Neural cell (in vitro differentiated cells): ENCODE measurements around the gene SPECC1. TPM values are rescaled to one million over a fixed set of nuclear protein-coding genes. Genes with fewer than 3 reads are reported as not detected.
"Not testable (repeated sequence)": the region's sequence is repeated elsewhere in the genome, so short reads cannot be mapped to it uniquely, and the experiment has no call there.

Experiments used
- H2AFZ ChIP-seq: fragments of 200-600, 300-800 bp; sonication (generic), shearing (Covaris generic); 2 replicates; pipeline ENCODE4 v1.6.0; 2014; ENCODE audit warnings: low read depth, mild to moderate bottlenecking, antibody characterized with exemption, low read length, moderate library complexity
- H3F3A ChIP-seq: fragments of 200-600 bp; shearing (Covaris generic); 2 replicates; pipeline ENCODE4 v1.6.1; 2016; ENCODE audit warnings: mild to moderate bottlenecking, moderate library complexity, mixed read lengths, antibody characterized with exemption, low read length; ENCODE audit not compliant: insufficient read depth, poor library complexity, severe bottlenecking
- H3K27ac ChIP-seq: fragments of 200-600, 300-800 bp; sonication (generic), shearing (Covaris generic); 2 replicates; pipeline ENCODE4 v1.5.1; 2014; ENCODE audit warnings: mild to moderate bottlenecking, low read length, moderate library complexity
- H3K27me3 ChIP-seq: fragments of 300-800, 200-600 bp; sonication (generic), shearing (Covaris generic); 2 replicates; pipeline ENCODE4 v1.6.0; 2014; ENCODE audit warnings: mild to moderate bottlenecking, low read depth, low read length, moderate library complexity; ENCODE audit not compliant: insufficient read depth
- H3K36me3 ChIP-seq: fragments of 300-800, 200-600 bp; sonication (generic), shearing (Covaris generic); 2 replicates; pipeline ENCODE4 v1.5.1; 2014; ENCODE audit warnings: mild to moderate bottlenecking, antibody characterized with exemption, low read length, moderate library complexity; ENCODE audit not compliant: insufficient read depth
- H3K4me2 ChIP-seq: fragments of 300-800, 200-600 bp; sonication (generic), shearing (Covaris generic); 2 replicates; pipeline ENCODE4 v1.6.0; 2014; ENCODE audit warnings: mild to moderate bottlenecking, low read length
- H3K4me3 ChIP-seq: fragments of 300-800, 200-600 bp; sonication (generic), shearing (Covaris generic); 2 replicates; pipeline ENCODE4 v1.5.1; 2014; ENCODE audit warnings: mild to moderate bottlenecking, low read length, moderate library complexity
- H3K79me2 ChIP-seq: fragments of 200-600 bp; shearing (Covaris generic); replicated peaks from 2 replicates; pipeline ENCODE4 v1.6.0; 2014; ENCODE audit warnings: mild to moderate bottlenecking, low read length, moderate library complexity; ENCODE audit not compliant: insufficient read depth
- H3K9ac ChIP-seq: fragments of 300-800, 200-600 bp; sonication (generic), shearing (Covaris generic); 2 replicates; pipeline ENCODE4 v1.6.1; 2016; ENCODE audit warnings: mild to moderate bottlenecking, low read length, mixed read lengths
- H3K9me2 ChIP-seq: fragments of 200-600 bp; shearing (Covaris generic); 2 replicates; pipeline ENCODE4 v1.6.1; 2016; ENCODE audit warnings: mild to moderate bottlenecking, low read length, mixed read lengths; ENCODE audit not compliant: insufficient read depth
- H3K9me3 ChIP-seq: fragments of 200-600, 300-800 bp; sonication (generic), shearing (Covaris generic); 2 replicates; pipeline ENCODE4 v1.6.1; 2016; ENCODE audit warnings: mild to moderate bottlenecking, mixed run types, low read length, moderate library complexity, mixed read lengths
- H4K20me1 ChIP-seq: fragments of 200-600 bp; shearing (Covaris generic); 2 replicates; pipeline ENCODE4 v1.6.1; 2016; ENCODE audit warnings: mild to moderate bottlenecking, mixed run types; ENCODE audit not compliant: insufficient read depth
- EP300 ChIP-seq: fragments of 450-650 bp; conservative IDR thresholded peaks from 2 replicates; pipeline ENCODE4 v1.6.1; 2014; ENCODE audit warnings: antibody characterized with exemption, mild to moderate bottlenecking, moderate library complexity; ENCODE audit not compliant: poor library complexity, severe bottlenecking
- EZH2 ChIP-seq: fragments of 200-600, 300-800 bp; shearing (Covaris generic), sonication (generic); IDR thresholded peaks from 2 replicates; pipeline ENCODE4 v1.6.1; 2014; ENCODE audit warnings: antibody characterized with exemption, low read length, borderline replicate concordance, mild to moderate bottlenecking; ENCODE audit not compliant: insufficient read depth, poor library complexity, severe bottlenecking
- MXI1 ChIP-seq: fragments of 450-650 bp; conservative IDR thresholded peaks from 2 replicates; pipeline ENCODE4 v1.6.1; 2014; ENCODE audit warnings: antibody characterized with exemption, mild to moderate bottlenecking; ENCODE audit not compliant: poor library complexity, severe bottlenecking
- POLR2AphosphoS5 ChIP-seq: IDR thresholded peaks from 2 replicates; pipeline ENCODE4 v1.6.1; 2012
- RAD21 ChIP-seq: fragments of 450-650 bp; conservative IDR thresholded peaks from 2 replicates; pipeline ENCODE4 v1.6.1; 2014; ENCODE audit warnings: antibody characterized with exemption, mild to moderate bottlenecking, moderate library complexity
- SMC3 ChIP-seq: fragments of 450-650 bp; conservative IDR thresholded peaks from 2 replicates; pipeline ENCODE4 v1.6.1; 2014; ENCODE audit warnings: antibody characterized with exemption, mild to moderate bottlenecking, moderate library complexity; ENCODE audit not compliant: poor library complexity
- TAF1 ChIP-seq: IDR thresholded peaks from 2 replicates; pipeline ENCODE4 v1.6.1; 2012; ENCODE audit warnings: low read depth
- polyA plus RNA-seq: library from polyadenylated mRNA; depleted of rRNA; stranded (reverse); fragments of >200 nt; gene quantifications from 2 replicates; pipeline ENCODE4 v1.2.3, GENCODE V29; 2014
- TF ChIP-seq, protein P1 (sequence below): IDR thresholded peaks from 2 replicates; pipeline ENCODE4 v1.6.1; 2012; ENCODE audit warnings: borderline replicate concordance
- TF ChIP-seq, protein P2 (sequence below): fragments of 450-650 bp; IDR thresholded peaks from 2 replicates; pipeline ENCODE4 v1.5.1; 2014; ENCODE audit warnings: antibody characterized with exemption, mild to moderate bottlenecking, moderate library complexity; ENCODE audit not compliant: poor library complexity, severe bottlenecking

Gene SPECC1
- polyA plus RNA-seq, 1 donor from 2014 or later = 8.6 TPM

DNA sequence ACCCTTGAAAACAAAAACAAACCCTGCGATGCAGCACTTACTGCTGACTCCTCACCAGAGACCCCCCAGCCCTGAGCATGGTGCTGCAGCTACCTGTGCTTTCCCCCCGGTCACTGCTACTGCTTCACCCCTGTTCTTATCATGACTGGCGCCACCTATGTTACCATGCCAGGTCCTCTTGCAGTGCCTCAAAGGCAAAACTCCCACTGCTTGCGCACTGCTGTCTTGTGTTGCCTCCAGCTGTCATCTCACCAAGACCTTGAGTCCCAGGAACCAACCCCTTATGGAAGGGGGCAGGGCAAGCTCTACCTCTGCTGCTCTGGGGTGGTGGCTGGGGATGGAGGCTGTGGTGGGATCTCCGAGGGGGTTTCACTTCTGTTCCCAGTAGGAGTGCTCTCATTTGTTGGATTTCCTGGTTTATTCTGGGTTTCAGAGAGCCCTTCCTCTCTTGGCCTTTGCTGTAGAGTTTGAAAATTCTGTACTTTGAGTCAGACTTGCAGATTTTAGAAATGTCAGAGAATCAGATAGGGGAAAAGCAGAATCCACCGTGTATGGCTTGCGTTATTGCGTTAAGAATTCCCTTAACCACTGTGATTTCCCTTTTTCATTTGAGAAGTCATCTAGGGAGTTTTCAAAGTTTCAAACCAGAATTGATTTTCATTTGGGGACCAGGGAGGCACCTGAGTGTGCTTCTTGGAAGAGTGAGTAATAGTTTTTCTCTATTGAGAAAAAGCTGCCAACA, 96.6 kb downstream of the SPECC1 start (continued):
- TF ChIP-seq EZH2 (no peak), EP300 (no peak), POLR2AphosphoS5 (no peak)

GRCh38 chr17:20106446-20106845, 97.3 kb downstream of the SPECC1 start:
- not testable (repeated sequence) for H4K20me1 ChIP-seq, H3K9me2 ChIP-seq, H3K4me2 ChIP-seq, H3K27me3 ChIP-seq, H3K9me3 ChIP-seq, H2AFZ ChIP-seq, H3K27ac ChIP-seq, H3K4me3 ChIP-seq, H3K36me3 ChIP-seq, H3K79me2 ChIP-seq, H3F3A ChIP-seq, H3K9ac ChIP-seq

GRCh38 chr17:20109076-20109475, 99.9 kb downstream of the SPECC1 start:
- Histone ChIP-seq H3F3A (no peaks in the 10 kb centered on the region), H3K79me2 (no peaks in the 10 kb centered on the region), H2AFZ (no peak overlapping the region), H3K9ac (no peak overlapping the region), H3K9me2 (no peaks in the 10 kb centered on the region), H3K36me3 (no peaks in the 10 kb centered on the region), H3K27me3 (no peaks in the 10 kb centered on the region), H3K27ac (no peak overlapping the region), H3K4me3 (no peak overlapping the region), H3K9me3 (no peaks in the 10 kb centered on the region), H3K4me2 (no peak overlapping the region), H4K20me1 (no peaks in the 10 kb centered on the region)
- TF ChIP-seq, protein P1, sequence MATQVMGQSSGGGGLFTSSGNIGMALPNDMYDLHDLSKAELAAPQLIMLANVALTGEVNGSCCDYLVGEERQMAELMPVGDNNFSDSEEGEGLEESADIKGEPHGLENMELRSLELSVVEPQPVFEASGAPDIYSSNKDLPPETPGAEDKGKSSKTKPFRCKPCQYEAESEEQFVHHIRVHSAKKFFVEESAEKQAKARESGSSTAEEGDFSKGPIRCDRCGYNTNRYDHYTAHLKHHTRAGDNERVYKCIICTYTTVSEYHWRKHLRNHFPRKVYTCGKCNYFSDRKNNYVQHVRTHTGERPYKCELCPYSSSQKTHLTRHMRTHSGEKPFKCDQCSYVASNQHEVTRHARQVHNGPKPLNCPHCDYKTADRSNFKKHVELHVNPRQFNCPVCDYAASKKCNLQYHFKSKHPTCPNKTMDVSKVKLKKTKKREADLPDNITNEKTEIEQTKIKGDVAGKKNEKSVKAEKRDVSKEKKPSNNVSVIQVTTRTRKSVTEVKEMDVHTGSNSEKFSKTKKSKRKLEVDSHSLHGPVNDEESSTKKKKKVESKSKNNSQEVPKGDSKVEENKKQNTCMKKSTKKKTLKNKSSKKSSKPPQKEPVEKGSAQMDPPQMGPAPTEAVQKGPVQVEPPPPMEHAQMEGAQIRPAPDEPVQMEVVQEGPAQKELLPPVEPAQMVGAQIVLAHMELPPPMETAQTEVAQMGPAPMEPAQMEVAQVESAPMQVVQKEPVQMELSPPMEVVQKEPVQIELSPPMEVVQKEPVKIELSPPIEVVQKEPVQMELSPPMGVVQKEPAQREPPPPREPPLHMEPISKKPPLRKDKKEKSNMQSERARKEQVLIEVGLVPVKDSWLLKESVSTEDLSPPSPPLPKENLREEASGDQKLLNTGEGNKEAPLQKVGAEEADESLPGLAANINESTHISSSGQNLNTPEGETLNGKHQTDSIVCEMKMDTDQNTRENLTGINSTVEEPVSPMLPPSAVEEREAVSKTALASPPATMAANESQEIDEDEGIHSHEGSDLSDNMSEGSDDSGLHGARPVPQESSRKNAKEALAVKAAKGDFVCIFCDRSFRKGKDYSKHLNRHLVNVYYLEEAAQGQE = no peak
- no peak for TF ChIP-seq RAD21
- TF ChIP-seq SMC3 = no peak
- no peak for TF ChIP-seq EZH2
- TF ChIP-seq POLR2AphosphoS5 = no peak
- TF ChIP-seq TAF1 = no peak
- no peak for TF ChIP-seq MXI1
- TF ChIP-seq, protein P2, sequence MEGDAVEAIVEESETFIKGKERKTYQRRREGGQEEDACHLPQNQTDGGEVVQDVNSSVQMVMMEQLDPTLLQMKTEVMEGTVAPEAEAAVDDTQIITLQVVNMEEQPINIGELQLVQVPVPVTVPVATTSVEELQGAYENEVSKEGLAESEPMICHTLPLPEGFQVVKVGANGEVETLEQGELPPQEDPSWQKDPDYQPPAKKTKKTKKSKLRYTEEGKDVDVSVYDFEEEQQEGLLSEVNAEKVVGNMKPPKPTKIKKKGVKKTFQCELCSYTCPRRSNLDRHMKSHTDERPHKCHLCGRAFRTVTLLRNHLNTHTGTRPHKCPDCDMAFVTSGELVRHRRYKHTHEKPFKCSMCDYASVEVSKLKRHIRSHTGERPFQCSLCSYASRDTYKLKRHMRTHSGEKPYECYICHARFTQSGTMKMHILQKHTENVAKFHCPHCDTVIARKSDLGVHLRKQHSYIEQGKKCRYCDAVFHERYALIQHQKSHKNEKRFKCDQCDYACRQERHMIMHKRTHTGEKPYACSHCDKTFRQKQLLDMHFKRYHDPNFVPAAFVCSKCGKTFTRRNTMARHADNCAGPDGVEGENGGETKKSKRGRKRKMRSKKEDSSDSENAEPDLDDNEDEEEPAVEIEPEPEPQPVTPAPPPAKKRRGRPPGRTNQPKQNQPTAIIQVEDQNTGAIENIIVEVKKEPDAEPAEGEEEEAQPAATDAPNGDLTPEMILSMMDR = no peak
- TF ChIP-seq EP300 = no peak
